HFFc6 (cell line): ENCODE measurements around the gene KIF26B. TPM values are rescaled to one million over a fixed set of nuclear protein-coding genes. Genes with fewer than 3 reads are reported as not detected.
A peak's percentile ranks its signal among the peaks of the same experiment; 100 is the strongest.

Experiments
- DNase-seq: peaks from one replicate; pipeline ENCODE4 v3.0.0-alpha.2; 2018
- H3K27ac Mint-ChIP-seq: 2 replicates; pipeline ENCODE4 v1.8.0; 2020; ENCODE audit warnings: mild to moderate bottlenecking, mixed read lengths
- H3K27me3 Mint-ChIP-seq: 2 replicates; pipeline ENCODE4 v1.8.0; 2021; ENCODE audit warnings: mild to moderate bottlenecking, moderate library complexity, mixed read lengths; ENCODE audit not compliant: insufficient read depth
- H3K36me3 Mint-ChIP-seq: 2 replicates; pipeline ENCODE4 v1.8.0; 2021; ENCODE audit warnings: low read depth, mixed read lengths
- H3K4me1 Mint-ChIP-seq: 2 replicates; pipeline ENCODE4 v1.8.0; 2020; ENCODE audit warnings: low read depth, mixed read lengths
- H3K4me3 Mint-ChIP-seq: 2 replicates; pipeline ENCODE4 v1.8.0; 2020; ENCODE audit warnings: mild to moderate bottlenecking, moderate library complexity, mixed read lengths
- H3K9me3 Mint-ChIP-seq: 2 replicates; pipeline ENCODE4 v1.8.0; 2020; ENCODE audit warnings: mild to moderate bottlenecking, mixed read lengths
- CTCF ChIP-seq: fragments of 200-600 bp; sonication (generic); IDR thresholded peaks from 2 replicates; pipeline ENCODE4 v1.5.0; 2021; ENCODE audit warnings: antibody characterized with exemption, mild to moderate bottlenecking
- total RNA-seq, 6 experiments: library from RNA; stranded (reverse); fragmentation: NEBNext Ultra II Directional; extraction: Animal tissue kit (Norgen Biotek cat#: 25700); gene quantifications; 2 replicates in 1 of 6; 3 replicates in 5 of 6; pipeline ENCODE4 v1.2.3, GENCODE V29; 2021

KIF26B gene
- total RNA-seq, 6 experiments from 2014 or later = 4.6 to 7.5 (median 5.5) TPM

- TF ChIP-seq CTCF = no peak
- H3K36me3 Mint-ChIP-seq = no peaks in the 10 kb centered on the region
- H3K27me3 Mint-ChIP-seq = 0 out of 2 replicates have a peak, but pooled peaks cover 2% of the 10 kb centered on the region
- H3K9me3 Mint-ChIP-seq = no peaks in the 10 kb centered on the region
- no peaks in the 10 kb centered on the region for H3K4me1 Mint-ChIP-seq
- no peak for DNase-seq
- H3K27ac Mint-ChIP-seq = no peak overlapping the region
- H3K4me3 Mint-ChIP-seq = no peak overlapping the region
Observed at GRCh38 chr1:245486775-245487470, 332.1 kb downstream of the KIF26B start.

GRCh38 chr1:245488346-245489129 is 333.8 kb downstream of the KIF26B start:
- Mint-ChIP-seq H3K9me3 (no peaks in the 10 kb centered on the region), H3K4me1 (no peaks in the 10 kb centered on the region), H3K4me3 (no peak overlapping the region), H3K36me3 (no peaks in the 10 kb centered on the region), H3K27me3 (0 out of 2 replicates have a peak, but pooled peaks cover 2% of the 10 kb centered on the region), H3K27ac (no peak overlapping the region)
- DNase-seq = no peak
- TF ChIP-seq CTCF = no peak

- Mint-ChIP-seq H3K9me3 (no peaks in the 10 kb centered on the region), H3K36me3 (no peaks in the 10 kb centered on the region), H3K27me3 (0 out of 2 replicates have a peak, but pooled peaks cover 2% of the 10 kb centered on the region), H3K4me1 (no peaks in the 10 kb centered on the region), H3K4me3 (no peak overlapping the region), H3K27ac (no peak overlapping the region)
- DNase-seq = no peak
- no peak for TF ChIP-seq CTCF
Observed at GRCh38 chr1:245489838-245490237, 335.1 kb downstream of the KIF26B start.

GRCh38 chr1:245493029-245493428 is 338.2 kb downstream of the KIF26B start:
- DNase-seq = no peak

GRCh38 chr1:245495681-245496080 is 340.9 kb downstream of the KIF26B start:
- no peak for TF ChIP-seq CTCF
- H3K9me3 Mint-ChIP-seq = peaks cover 3% of the 10 kb centered on the region; the same call in 1 of the 2 replicates
- no peak for DNase-seq
- peaks cover 6% of the 10 kb centered on the region for H3K4me1 Mint-ChIP-seq
- peaks cover 6% of the 10 kb centered on the region; the same call in 1 of the 2 replicates for H3K36me3 Mint-ChIP-seq
- no peak overlapping the region for H3K27ac Mint-ChIP-seq
- peaks cover 2% of the 10 kb centered on the region; the same call in 1 of the 2 replicates for H3K27me3 Mint-ChIP-seq
- no peak overlapping the region for H3K4me3 Mint-ChIP-seq

More at GRCh38 chr1:245493029-245493428, 338.2 kb downstream of the KIF26B start:
- Mint-ChIP-seq H3K36me3 (peaks cover 6% of the 10 kb centered on the region; the same call in 1 of the 2 replicates), H3K4me3 (no peak overlapping the region), H3K4me1 (no peaks in the 10 kb centered on the region), H3K27me3 (peaks cover 2% of the 10 kb centered on the region; the same call in 1 of the 2 replicates), H3K27ac (no peak overlapping the region), H3K9me3 (peaks cover 3% of the 10 kb centered on the region; the same call in 1 of the 2 replicates)
- TF ChIP-seq CTCF = peak; percentile 58
